SKM-1 (cell line): ENCODE results near the gene PSRC1.
"Not testable (repeated sequence)": the region's sequence is repeated elsewhere in the genome, so short reads cannot be mapped to it uniquely, and the experiment has no call there.

Experiments
- DNase-seq: peaks from one replicate; lab custom pipeline; 2025; ENCODE audit not compliant: unreplicated experiment; lab: John Stamatoyannopoulos, UW

PSRC1 gene

DNA sequence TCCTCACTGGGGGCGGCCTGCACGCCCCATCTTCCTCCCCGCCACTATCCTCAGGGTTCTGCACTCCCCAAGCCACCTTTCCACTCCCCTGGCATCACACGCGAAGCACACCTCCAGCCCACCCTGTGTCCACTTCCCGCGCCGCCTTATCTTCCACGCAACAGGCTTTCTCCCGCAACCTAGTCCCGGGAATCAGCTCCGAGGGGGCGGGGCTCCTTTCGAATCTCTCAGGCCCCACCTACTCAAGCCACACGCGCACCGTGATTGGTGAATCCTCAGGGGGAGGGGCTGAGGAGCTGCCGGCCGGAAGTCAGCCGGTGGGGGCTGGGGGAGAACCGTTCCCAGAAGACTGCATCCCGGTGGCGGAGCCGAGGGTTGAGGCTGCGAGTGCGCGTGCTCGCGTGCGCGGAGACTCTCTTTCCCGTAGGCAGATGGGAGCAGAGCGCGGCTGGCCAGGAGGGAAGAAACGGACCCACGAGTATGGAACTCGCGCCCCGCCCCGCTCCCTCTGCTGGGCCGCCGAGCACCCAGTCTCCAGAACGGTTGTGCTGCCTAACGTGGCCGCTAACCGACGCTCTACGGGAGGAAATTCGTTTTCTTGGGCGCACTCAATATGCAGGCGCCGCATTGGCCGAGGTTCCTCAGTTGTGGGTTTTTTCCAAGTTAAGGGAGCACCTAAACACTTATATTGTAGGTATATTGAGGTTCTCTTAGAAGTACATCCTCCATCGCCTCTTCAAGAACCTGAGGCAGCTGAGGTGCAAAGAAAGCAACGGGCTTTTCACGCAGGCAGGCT, at the start of gene PSRC1:
Gene PSRC1, minus strand, starts transcription at position 194 of the 796 bp plus-strand sequence.
- DNase-seq, result peak; percentile 51

GRCh38 chr1:109331113-109331512, 48.2 kb upstream of the PSRC1 start:
- no peak for DNase-seq

- no peak for DNase-seq
Observed at GRCh38 chr1:109327285-109327684, 44.3 kb upstream of the PSRC1 start.

- no peak for DNase-seq
Observed at GRCh38 chr1:109322974-109323373, 40.0 kb upstream of the PSRC1 start.

- no peak for DNase-seq
Observed at GRCh38 chr1:109319114-109319513, 36.2 kb upstream of the PSRC1 start.

DNA sequence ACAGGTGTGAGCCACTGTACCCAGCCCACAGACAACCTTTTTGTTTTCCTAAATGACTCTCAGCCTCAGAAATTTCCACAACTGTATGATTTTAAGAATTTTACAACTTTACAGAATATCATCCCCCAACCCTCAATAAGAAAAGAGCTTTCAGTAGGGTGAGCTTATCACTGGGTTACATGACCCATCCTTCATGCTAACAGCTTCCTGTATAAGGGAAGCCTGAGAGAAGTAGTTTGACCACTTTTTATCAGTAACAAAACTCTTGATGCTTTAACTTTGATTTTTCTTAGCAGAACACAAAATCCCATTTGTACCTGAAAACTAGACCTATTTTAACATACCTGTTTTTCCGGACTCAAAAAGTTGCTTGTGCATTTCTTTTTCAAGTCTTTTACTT, 33.6 kb upstream of the PSRC1 start:
- no peak for DNase-seq

DNA sequence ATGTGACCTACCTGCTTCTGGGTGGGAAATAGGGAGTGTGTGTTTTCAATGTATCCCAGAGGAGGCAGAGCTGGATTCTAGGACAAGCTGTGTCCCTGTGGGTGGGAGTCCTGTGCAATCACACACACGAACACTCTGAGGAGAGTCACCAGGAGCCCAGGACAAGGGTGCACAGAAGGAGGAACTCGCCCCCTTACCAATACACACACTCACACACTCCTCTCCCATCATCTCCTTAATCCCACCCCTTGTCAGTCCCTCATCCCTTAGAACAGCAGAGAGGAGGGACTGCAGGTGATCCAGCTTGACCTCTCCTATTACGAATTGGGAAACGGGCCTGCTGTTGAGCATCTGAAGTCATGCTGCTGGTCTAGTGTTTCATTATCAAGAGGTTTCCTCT, 32.3 kb upstream of the PSRC1 start:
- DNase-seq, result no peak

- no peak for DNase-seq
Observed at GRCh38 chr1:109314795-109315194, 31.9 kb upstream of the PSRC1 start.

GRCh38 chr1:109312978-109313775, 30.2 kb upstream of the PSRC1 start:
- DNase-seq, result no peak

- no peak for DNase-seq
Observed at GRCh38 chr1:109312246-109312645, 29.3 kb upstream of the PSRC1 start.

DNA sequence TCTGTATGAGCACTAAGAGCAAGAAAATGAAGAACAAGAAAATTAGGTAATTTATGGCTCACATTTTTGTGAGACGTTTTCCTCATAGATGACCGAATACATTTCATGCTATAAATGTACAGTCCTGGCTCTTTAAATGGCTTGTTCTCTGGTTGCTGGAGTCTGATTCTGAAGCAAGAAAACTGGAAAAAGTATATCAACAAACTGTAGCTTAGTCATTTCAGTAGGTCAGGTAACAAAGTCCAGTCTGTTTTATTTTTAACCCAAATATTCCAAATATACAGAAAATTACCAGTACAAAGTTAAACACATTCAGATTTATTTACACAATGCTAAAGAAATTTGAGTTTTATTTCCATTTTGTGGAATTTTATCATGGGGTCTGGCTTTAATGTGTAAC, 26.4 kb upstream of the PSRC1 start:
- no peak for DNase-seq

GRCh38 chr1:109307274-109308021, 24.5 kb upstream of the PSRC1 start:
- no peak for DNase-seq

DNA sequence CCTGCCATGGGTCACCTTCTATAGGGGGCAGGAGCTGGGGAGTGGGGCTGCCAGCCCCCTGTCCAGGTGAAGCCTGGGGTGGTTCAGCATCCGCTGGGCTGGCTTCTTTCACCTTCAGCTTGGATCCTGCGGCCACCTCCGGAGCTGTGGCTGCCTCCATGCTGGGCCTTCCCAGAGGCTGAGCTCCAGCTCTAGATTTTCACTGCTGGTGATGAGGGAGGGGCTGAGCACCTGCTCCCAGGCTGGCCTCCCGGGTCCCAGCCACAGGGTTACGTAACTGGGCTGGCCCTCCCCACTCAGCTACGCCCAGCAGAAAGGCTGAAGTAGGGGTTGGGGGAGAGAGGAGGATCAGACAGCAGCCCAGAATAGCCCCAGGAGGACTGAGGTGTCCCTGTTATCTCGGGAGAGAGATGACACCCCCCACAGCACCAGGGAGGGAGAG, 23.9 kb upstream of the PSRC1 start, which contains the start of gene MYBPHL:
Gene MYBPHL, minus strand, starts transcription at position 180 of the 442 bp plus-strand sequence. Its CDS starts 20 bp downstream, at position 160.
- peak; percentile 23 for DNase-seq

DNA sequence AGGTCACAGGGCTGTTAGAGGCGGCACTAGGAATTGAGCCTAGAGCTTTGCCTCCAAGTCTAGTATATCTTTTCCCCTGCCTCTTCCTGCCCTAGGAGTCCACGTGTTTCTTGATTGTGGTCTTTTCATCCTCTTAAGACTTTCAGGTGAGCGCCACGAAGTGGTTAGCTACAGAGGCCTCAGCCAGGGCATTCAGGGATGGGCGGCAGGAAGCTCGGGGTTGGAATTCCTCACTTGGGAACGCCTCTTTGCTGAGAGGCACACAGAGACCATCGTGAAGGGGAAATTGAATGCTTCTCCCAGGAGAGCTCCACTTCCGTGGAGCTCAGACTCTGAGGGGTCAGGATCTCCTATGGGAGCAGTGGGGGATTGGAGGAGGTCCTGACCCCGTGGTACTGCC, 23.0 kb upstream of the PSRC1 start:
- not testable (repeated sequence) for DNase-seq

GRCh38 chr1:109304226-109304920, 21.4 kb upstream of the PSRC1 start:
- DNase-seq, result no peak

DNA sequence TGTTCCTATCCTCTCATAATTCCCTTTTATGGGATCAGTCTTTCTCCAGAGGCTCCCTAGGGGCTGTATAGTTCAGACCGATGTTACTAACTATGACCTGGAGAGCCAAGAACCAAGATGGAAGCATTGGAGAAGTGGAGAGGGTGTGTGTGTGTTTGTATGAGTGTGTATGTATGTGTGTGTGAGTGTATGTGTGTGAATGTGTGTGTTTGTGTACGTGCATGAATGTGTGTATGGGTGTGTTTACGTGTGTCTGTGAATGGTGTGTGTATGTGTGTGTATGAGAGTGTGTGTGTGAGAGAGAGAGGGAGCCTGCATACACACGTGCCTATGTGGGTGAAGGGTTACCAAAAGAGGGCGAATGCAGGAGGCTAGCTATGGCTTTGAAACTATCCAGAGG, 18.9 kb upstream of the PSRC1 start:
- DNase-seq, result no peak

DNA sequence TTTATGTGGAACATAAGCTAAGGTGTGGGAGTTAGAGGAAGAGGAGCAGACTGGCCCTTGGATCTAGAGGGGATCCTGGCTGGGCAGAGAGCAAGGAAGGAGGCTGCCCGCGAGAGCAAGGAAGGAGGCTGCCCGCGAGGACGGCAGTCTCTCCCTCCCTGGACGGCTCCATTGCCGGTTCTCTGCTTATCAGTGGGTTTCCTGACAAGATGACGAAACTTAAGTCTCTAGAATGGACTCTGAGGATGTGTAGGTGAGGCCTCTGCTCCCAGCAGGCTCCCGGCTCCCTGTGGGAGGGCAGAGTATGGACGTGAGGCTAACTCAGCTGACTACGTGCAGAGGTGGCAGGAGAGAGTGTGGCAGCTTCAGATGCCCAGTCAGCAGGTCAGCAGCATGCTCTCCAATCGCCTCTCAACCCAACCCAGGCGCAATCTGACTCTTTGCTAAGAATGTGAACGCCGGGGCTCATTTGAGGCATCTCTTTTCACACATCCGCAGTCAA, 17.8 kb upstream of the PSRC1 start:
- DNase-seq, result no peak

GRCh38 chr1:109299558-109300343, 16.8 kb upstream of the PSRC1 start:
- no peak for DNase-seq

DNA sequence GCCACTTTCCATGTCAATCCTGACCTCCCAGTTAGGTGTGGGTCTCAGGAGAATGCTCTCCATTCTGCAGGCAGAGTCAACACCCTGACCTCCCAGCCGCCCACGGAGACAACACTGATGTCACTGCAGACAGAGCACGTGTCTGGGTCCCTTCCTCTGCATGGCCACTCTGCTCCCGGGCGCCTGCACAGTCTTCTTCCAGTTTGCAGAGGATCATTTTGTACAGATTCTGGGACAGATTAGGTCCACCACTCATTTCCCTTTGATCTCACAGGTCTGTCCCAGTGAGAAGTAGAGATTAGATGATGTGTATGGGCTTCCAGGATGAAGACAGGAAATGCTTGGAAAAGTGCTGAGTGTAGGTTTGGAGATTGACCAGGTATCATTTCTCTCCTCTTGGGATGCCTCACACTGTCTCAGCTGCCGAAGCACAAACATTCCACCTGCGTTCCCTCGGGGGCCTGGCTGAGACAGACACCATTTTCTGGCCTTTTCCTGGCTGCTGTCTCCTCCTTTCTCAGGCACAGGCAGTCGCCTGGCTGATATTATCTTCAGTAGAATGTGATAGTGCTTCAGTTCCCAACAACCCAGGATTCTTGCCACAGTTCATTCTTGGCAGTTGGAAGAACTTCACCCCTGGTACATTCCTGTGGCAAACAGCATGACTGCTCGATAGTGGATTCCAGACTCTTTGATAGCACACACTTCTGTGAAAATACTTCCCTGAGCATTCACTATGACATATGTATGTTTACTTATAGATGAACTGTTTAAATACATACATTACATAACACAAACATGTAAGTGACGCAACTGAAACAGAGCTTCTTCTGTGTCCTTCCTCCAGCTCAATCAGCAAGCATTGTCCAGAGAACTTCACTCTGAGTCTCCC, 16.0 kb upstream of the PSRC1 start:
- DNase-seq, result no peak
